H1 (cell line): ENCODE data around the gene ILDR2. TPM values are rescaled to one million over a fixed set of nuclear protein-coding genes. Genes with fewer than 3 reads are reported as not detected.

Experiments
- POLR2AphosphoS5 ChIP-seq: IDR thresholded peaks from 2 replicates; pipeline ENCODE4 v1.6.1; 2011; ENCODE audit warnings: low read depth, low read length
- POU5F1 ChIP-seq: IDR thresholded peaks from 2 replicates; pipeline ENCODE4 v1.6.1; 2011; ENCODE audit warnings: low read depth, mild to moderate bottlenecking, low read length, moderate library complexity
- TAF7 ChIP-seq: optimal IDR thresholded peaks from 2 replicates; pipeline ENCODE3; 2011; ENCODE audit warnings: low read depth, mild to moderate bottlenecking, inconsistent platforms, low read length, moderate library complexity, borderline replicate concordance
- polyA plus RNA-seq, 7 experiments: library from polyadenylated mRNA; depleted of rRNA in 3 of 7; stranded (reverse) in 5 of 7; unstranded in 2 of 7; fragments of >200 nt in 5 of 7; fragments of 200-250 nt in 2 of 7; gene quantifications; 1 replicate in 5 of 7; 2 replicates in 1 of 7; 4 replicates in 1 of 7; pipeline versions ENCODE4 v1.2.1 to v1.2.3, GENCODE V29; 2011 to 2013; ENCODE audit warnings: missing spikeins in 2 of 7, mixed read lengths in 2 of 7
- total RNA-seq: library from RNA; stranded (reverse); fragmentation: NEBNext Ultra II Directional; extraction: Animal tissue kit (Norgen Biotek cat#: 25700); gene quantifications from 2 replicates; pipeline ENCODE4 v1.2.1, GENCODE V29; 2021

Gene ILDR2
- total and polyA plus RNA-seq, 2 of the 8 experiments (the other 6 are each of a cell fraction or from before 2014, with no cell fraction given), result 0.85 to 0.86 TPM

DNA sequence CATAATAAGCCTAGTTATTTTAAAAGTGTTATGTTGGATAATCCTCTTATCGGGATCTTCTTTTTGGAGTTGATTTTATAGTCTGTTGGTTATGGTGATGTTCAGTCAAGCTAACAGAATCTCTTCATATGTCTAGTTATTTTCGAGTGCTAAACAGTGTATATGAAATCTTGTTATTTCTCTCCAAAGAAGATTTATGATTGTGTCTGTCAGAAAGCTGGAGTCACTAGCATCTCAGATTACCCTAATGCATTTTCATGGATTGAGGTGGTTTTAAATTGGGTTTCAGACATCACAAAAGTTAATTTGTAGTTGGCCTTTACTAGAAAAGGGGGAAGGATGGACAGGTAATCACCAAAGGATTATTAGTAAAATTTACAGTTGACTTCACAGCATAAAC lies 27.0 kb upstream of the ILDR2 start (continued):
- TF ChIP-seq POLR2AphosphoS5, result no peak
- no peak for TF ChIP-seq TAF7
- no peak for TF ChIP-seq POU5F1
